ENCODE data around the gene ANGPT4.

ANGPT4 gene

DNA sequence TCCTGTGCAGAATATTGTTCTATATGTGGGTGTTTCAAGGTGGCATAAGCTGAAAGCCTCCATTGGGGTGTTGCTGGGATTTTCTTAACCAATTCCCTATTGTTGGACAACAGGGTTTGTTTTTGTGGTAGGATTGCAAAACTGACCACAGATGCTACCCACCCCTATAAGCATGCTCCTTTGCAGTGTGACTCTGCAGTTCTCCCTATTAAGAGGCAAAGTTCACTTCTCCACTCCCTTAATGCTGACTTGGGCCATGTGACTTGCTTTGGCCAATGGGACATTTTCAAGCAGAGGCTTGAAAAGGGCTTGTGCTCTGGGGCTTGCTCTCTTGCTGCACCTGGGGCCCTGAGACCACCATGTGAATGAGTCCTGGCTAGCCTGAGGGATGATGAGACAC, 8.5 kb upstream of the ANGPT4 start:
- Mint-ChIP-seq H3K9me3 (peaks cover 5% of the 10 kb centered on the region), H3K36me3 (ENCODE audit: low read depth) (no peaks in the 10 kb centered on the region), H3K27ac (no peak overlapping the region), H3K4me1 (ENCODE audit: low read depth) (peaks cover 33% of the 10 kb centered on the region), H3K27me3 (peaks cover 2% of the 10 kb centered on the region), H3K4me3 (no peak overlapping the region)
- intact Hi-C loops (cut with micrococcal nuclease), result no loop called here

DNA sequence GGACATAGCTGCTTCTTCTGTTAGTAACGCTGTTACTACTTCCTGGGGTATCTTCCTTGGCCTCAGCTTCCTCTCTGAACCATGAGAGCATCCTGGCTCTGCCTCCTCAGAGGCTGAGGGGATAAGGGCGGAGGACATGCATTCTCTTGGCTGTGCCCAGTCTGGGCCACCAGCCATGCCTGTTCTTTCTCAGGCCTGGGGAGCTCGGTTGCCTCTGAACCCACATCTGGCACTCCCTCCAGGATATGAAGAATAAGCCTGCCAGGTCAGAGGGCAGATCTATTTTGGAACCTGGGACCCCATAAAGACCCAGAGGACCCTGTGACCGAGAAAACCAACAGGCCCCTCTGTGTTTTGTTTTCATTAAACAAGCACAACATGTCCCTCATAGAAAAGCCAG, 6.6 kb upstream of the ANGPT4 start:
- Mint-ChIP-seq H3K4me1 (ENCODE audit: low read depth) (peaks cover 48% of the 10 kb centered on the region), H3K36me3 (ENCODE audit: low read depth) (no peaks in the 10 kb centered on the region), H3K9me3 (peaks cover 4% of the 10 kb centered on the region), H3K27me3 (peaks cover 2% of the 10 kb centered on the region), H3K27ac (no peak overlapping the region), H3K4me3 (no peak overlapping the region)
- intact Hi-C loops (cut with micrococcal nuclease), result no loop called here

DNA sequence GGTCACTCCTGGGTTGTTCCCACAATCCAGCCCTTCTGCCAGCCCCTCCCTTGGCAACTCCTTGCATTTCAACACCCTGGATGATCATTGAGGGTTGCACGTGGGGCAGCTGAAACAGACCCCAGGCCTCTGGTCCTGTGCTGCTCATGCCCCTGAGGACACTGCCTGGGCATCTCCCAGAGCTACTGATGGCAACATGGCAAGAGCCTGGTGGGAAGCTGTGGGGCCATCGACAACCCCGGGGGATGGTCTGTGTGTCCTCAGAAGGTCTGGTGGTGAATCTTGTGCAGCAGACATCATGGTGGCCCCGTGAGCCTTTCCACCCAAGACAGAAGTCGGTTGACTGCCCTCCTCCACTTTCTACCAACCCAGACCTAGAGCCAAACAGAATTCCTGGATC, 4.9 kb upstream of the ANGPT4 start:
- H3K27me3 Mint-ChIP-seq, result peaks cover 8% of the 10 kb centered on the region
- no peak overlapping the region for H3K4me3 Mint-ChIP-seq
- no peaks in the 10 kb centered on the region for H3K9me3 Mint-ChIP-seq
- H3K27ac Mint-ChIP-seq, result no peak overlapping the region
- no peaks in the 10 kb centered on the region for H3K36me3 Mint-ChIP-seq (ENCODE audit: low read depth)
- H3K4me1 Mint-ChIP-seq (ENCODE audit: low read depth), result peaks cover 54% of the 10 kb centered on the region
- intact Hi-C loops (cut with micrococcal nuclease), result no loop called here

DNA sequence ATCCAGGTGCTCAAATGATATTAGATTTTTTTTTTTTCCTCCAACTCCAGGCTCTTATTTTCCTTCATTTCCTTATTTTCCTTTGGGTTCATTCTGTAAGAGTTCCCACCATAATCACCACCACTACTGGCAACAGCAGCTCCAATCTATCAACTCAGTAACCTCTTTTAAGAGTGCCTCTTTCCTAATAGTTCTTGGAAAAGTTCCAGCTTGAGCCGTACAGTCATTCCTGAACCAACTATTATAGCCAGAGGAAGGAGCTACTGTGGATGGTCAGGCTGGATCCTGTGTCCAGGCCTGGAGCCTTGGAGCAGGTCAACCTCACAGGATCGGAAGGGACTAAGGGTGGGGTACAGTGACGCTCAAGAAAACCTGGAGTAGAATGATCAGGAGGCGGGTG, 4.2 kb upstream of the ANGPT4 start:
- Mint-ChIP-seq H3K36me3 (ENCODE audit: low read depth) (no peaks in the 10 kb centered on the region), H3K27me3 (peaks cover 14% of the 10 kb centered on the region), H3K4me3 (no peak overlapping the region), H3K9me3 (no peaks in the 10 kb centered on the region), H3K27ac (no peak overlapping the region), H3K4me1 (ENCODE audit: low read depth) (peaks cover 59% of the 10 kb centered on the region)
- intact Hi-C loops (cut with micrococcal nuclease), result no loop called here

DNA sequence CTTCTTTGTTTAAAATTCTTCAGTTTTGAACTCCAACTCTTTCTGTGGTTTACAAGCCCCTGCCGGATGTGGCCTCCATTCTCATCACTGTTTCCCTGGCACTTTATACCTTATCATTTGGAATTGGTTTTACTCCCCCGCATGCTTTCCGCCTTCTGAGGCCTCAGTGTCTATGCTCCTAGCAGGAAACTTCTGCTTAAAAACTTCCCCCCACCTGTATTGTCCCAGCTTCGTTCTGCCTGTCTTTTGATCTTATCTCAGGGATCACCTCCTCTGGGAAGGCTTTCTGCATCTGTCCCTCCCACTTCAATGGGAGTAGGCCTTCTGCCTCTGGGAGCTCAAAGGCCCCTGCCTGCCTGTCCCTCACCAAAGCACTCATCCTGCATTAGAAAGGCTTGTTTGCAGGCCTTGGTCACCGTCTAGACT, 3.4 kb upstream of the ANGPT4 start:
- Mint-ChIP-seq H3K4me1 (ENCODE audit: low read depth) (peaks cover 59% of the 10 kb centered on the region), H3K27ac (no peak overlapping the region), H3K27me3 (peaks cover 19% of the 10 kb centered on the region), H3K36me3 (ENCODE audit: low read depth) (no peaks in the 10 kb centered on the region), H3K9me3 (no peaks in the 10 kb centered on the region), H3K4me3 (no peak overlapping the region)
- intact Hi-C loops (cut with micrococcal nuclease), result no loop called here

DNA sequence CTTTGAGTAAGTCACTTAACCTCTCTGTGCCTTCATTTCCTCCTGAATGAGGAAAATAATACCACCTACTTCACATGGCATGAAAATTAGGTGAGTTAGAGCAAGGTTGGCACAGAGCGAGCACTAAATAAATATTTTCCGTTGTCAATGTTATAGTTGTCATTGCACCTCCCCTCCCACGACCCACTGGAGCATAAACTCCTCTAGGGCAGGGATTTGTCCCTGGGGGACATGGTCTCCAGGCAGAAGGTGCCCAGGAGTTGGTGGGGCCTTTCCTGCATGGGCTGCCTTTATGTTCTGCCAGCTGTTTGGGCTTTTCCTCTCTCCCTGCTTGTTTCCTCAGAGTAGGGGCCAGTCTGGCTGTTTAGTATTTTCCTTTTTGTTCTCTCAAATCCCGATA, 1.3 kb upstream of the ANGPT4 start:
- Mint-ChIP-seq H3K36me3 (ENCODE audit: low read depth) (no peaks in the 10 kb centered on the region), H3K27me3 (peaks cover 37% of the 10 kb centered on the region), H3K9me3 (no peaks in the 10 kb centered on the region), H3K4me1 (ENCODE audit: low read depth) (peaks cover 58% of the 10 kb centered on the region), H3K27ac (no peak overlapping the region), H3K4me3 (no peak overlapping the region)
- intact Hi-C loops (cut with micrococcal nuclease), result no loop called here

DNA sequence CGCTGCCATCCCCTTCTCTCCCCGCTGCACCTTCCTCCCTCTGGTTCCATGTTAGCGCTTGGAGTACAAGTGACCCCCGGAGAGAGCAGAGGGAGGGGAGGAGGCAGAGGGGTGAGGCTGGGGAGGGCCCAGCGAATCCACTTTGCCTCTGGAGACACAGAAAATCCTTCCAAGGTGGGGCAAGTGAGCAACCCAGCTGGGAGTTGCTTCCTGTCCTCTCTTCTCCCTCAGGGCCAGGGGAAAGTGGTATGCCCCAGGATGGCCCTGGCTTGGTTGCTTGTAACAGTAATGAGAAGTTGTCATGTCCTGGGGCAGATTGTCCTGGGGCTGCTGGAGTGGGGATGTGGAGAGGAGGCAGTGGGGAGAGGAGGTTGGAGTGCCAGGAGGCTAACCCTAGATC, 691 bp upstream of the ANGPT4 start:
- H3K9me3 Mint-ChIP-seq, result no peaks in the 10 kb centered on the region
- H3K36me3 Mint-ChIP-seq (ENCODE audit: low read depth), result no peaks in the 10 kb centered on the region
- intact Hi-C loops (cut with micrococcal nuclease), result no loop called here
- H3K27me3 Mint-ChIP-seq, result peaks cover 38% of the 10 kb centered on the region
- no peak overlapping the region for H3K27ac Mint-ChIP-seq
- H3K4me3 Mint-ChIP-seq, result no peak overlapping the region
- peaks cover 56% of the 10 kb centered on the region for H3K4me1 Mint-ChIP-seq (ENCODE audit: low read depth)

DNA sequence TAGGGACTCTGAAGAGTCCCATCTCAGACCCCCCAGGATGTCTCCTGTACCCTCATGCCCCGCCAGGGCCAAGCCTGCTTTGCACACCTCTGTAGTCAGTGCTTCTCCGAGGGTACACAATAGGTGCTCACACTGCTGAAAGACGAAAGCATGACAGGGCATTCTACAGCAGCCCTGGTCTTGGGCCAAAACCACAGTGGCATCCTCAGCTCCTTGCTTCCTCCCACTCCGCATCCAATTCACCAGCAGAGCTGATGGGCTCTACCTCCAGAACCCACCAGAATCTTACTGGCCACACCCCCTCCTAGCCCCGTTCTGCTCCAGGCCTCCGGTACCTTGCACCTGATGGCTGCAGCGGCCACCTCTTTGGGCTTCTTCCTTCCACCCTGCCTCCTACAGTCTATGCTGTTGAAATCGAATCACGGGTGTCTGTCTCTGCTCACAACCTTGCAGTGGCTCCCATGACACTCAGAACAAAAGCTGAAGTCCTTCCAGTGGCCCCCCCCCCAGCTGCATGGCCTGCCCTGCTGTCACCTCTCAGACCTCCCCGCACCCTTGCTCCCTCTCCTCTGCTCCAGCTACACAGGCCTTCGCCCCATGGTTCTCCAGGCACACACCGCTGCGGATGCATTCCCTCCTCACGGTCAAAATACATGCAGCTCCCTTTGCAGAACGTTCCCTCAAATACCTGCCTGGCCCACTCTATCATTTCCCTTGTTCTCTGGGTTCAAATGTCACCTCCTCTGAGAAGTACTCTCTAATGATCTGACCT, 1.2 kb downstream of the ANGPT4 start:
- intact Hi-C loops (cut with micrococcal nuclease), result no loop called here

DNA sequence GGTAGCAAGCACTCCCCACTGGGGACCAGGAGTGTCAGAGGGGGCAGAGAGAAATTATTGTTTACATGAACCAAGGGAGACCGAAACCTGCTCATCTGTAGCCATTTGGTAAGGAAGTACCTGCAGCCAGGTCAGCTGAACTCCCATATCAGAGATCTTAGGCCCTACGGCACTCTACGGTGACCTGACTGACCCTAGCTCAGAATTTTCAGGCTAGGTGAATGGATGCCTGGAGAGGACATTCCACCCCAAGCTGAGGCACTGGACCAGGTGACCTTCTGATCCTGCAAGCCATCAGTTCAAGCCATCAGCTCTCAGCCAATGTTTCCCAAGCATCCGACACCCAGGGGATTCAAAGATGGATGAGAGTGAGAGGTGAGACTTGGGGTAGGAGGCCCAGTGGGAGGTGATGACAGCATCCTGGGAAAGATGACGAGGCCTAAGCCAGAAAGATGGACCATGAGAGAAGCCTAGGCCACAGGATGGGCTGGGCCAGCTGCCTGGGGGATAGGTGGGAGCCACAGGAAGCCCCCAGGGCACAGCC, 2.8 kb downstream of the ANGPT4 start:
- Mint-ChIP-seq H3K27me3 (peaks cover 44% of the 10 kb centered on the region), H3K4me3 (no peak overlapping the region), H3K4me1 (ENCODE audit: low read depth) (peaks cover 44% of the 10 kb centered on the region), H3K27ac (no peak overlapping the region), H3K36me3 (ENCODE audit: low read depth) (no peaks in the 10 kb centered on the region), H3K9me3 (no peaks in the 10 kb centered on the region)
- intact Hi-C loops (cut with micrococcal nuclease), result no loop called here

More for the DNA sequence above, 1.2 kb downstream of the ANGPT4 start:
- peaks cover 56% of the 10 kb centered on the region for H3K4me1 Mint-ChIP-seq (ENCODE audit: low read depth)
- H3K27ac Mint-ChIP-seq, result no peak overlapping the region
- H3K27me3 Mint-ChIP-seq, result peaks cover 44% of the 10 kb centered on the region
- H3K9me3 Mint-ChIP-seq, result no peaks in the 10 kb centered on the region
- H3K36me3 Mint-ChIP-seq (ENCODE audit: low read depth), result no peaks in the 10 kb centered on the region
- no peak overlapping the region for H3K4me3 Mint-ChIP-seq

DNA sequence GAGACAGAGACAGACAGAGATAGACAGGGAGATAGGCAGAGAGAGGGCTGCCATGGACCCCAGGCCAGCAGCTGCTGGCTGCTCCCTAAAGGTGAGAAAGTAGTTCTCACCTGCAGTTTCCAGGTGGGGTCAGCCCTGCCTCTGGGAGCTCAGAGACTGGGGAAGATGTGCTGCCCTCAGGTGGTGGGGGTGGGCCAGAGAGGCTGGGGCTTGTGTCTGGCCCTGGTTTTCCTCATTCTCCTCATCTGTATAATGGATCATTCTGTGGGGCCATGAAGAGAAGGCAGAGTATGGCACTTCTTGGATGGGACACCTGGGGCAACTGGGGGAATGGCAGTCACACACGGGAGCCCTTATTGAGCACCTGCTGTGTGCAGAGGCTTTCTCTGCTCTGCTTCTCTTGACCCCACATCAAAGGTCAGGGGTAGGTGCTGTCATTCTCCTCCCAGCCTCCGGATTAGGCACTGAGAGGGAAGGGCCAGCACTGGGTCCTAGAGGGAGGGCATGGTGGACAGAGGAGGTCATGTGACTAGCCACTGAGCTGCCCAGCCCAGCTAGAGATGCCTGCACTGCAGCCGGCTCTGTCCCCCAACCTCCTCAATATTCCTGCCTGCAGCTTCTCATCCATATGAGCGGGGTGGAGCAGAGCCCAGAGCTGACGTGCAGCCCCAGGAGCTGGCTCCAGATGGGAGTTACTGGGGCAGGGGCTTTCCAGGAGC, 4.1 kb downstream of the ANGPT4 start:
- H3K27me3 Mint-ChIP-seq, result peaks cover 44% of the 10 kb centered on the region
- no peaks in the 10 kb centered on the region for H3K36me3 Mint-ChIP-seq (ENCODE audit: low read depth)
- intact Hi-C loops (cut with micrococcal nuclease), result no loop called here
- H3K27ac Mint-ChIP-seq, result peak overlapping the region; percentile 12
- no peaks in the 10 kb centered on the region for H3K9me3 Mint-ChIP-seq
- H3K4me1 Mint-ChIP-seq (ENCODE audit: low read depth), result peaks cover 42% of the 10 kb centered on the region
- H3K4me3 Mint-ChIP-seq, result no peak overlapping the region

DNA sequence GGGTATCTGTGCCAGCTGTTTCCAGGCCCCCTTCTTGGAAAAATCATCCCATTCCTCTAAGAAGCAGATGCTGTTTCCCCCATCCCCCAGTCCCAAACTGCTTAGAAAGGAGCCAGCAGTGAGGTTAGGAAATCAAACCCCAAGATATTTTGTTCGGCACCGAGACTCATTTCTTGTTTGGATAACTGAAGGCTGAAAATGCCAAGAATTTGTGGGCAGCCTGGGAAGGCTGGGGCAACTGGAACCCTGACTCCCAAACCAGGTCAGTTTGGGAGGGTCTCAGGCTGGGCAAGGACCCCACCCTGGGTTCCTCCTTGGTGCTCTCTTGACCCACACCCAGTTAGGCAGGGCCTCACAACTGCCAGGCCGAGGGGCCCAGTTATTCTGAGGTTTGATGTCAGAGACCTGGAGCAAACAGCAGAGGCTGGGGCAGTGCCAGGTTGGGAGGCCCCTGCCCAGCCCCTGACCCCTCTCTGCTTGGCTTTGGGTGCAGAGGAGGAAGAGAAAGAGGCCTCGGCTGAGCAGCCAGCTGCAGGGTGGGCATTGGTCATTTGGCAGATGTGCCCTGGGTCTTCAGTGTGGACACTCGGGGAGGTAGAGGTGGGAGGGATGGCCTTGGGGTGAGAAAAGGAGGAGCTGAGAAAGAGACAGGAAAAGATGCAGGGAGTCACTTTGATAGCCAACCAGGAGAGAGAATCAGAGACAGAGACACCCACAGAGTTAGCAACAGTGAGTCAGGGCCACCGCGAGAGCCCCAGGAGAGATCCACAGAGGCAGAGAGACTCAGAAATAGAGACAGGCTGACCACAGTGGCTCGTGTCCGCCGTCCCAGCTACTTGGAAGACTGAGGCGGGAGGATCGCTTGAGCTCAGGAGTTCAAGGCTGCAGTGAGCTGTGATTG, 5.0 kb downstream of the ANGPT4 start:
- H3K4me3 Mint-ChIP-seq, result no peak overlapping the region
- peaks cover 38% of the 10 kb centered on the region for H3K27me3 Mint-ChIP-seq
- H3K27ac Mint-ChIP-seq, result peak overlapping the region; percentile 12
- no peaks in the 10 kb centered on the region for H3K9me3 Mint-ChIP-seq
- H3K4me1 Mint-ChIP-seq (ENCODE audit: low read depth), result peaks cover 45% of the 10 kb centered on the region
- no peaks in the 10 kb centered on the region for H3K36me3 Mint-ChIP-seq (ENCODE audit: low read depth)
- intact Hi-C loops (cut with micrococcal nuclease), result no loop called here

DNA sequence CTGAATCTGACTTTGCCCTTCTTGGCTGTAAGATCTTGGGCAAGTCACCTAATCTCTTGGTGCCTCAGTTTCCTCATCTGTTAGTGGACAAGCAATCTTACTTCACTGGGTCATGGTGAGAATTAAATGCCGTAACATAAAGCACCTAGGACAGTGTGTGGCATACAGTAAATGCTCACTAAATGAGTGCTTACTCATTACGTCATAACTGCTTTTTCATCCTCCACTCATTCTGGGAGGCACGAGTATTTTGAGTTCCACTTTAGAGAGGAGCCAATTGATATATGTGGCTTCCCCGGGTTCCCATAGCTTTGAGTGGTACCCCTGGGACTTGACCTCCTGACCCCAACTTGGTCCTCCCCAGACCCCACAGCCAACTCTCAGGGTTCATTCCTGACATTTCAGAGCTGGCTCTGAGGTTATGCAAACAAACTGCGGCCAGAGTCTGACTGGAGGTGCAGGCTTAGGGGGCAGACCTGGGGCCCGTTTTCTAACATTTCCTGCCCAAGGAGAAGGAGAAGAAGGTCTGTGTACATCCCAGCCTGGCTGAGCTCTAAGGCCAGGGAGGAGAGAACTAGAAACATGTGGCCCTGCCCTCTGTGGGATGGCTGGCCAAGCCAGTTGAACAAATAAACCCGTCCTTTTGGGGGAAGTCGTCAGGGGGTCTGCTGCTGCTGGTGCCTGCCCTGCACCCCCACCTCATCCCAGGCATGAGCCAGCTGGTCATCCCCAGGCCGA, 5.8 kb downstream of the ANGPT4 start:
- no peak overlapping the region for H3K4me3 Mint-ChIP-seq
- intact Hi-C loops (cut with micrococcal nuclease), result no loop called here
- no peaks in the 10 kb centered on the region for H3K9me3 Mint-ChIP-seq
- H3K27me3 Mint-ChIP-seq, result peaks cover 31% of the 10 kb centered on the region
- H3K36me3 Mint-ChIP-seq (ENCODE audit: low read depth), result no peaks in the 10 kb centered on the region
- no peak overlapping the region for H3K27ac Mint-ChIP-seq
- H3K4me1 Mint-ChIP-seq (ENCODE audit: low read depth), result peaks cover 45% of the 10 kb centered on the region

DNA sequence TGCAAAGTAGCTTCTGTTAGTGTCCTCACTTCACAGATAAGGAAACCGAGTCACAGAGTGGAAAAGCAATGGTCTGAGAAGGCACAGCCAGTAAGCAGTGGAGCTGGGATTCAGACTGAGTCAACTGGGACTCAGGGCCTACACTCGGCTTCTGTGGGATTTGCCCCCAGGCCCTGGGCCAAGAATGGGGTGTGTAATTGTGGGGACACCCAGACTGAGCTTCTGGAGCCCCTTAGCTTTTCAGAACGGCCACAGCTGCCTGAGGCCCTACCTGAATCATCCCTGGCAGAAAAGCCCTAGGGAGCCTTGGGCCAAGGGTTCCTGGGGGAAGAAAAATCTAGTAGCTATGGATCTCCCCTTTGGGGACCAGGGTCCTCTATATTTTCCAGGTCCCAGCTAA, 6.5 kb downstream of the ANGPT4 start:
- Mint-ChIP-seq H3K36me3 (ENCODE audit: low read depth) (no peaks in the 10 kb centered on the region), H3K9me3 (no peaks in the 10 kb centered on the region), H3K4me1 (ENCODE audit: low read depth) (peaks cover 45% of the 10 kb centered on the region), H3K27me3 (peaks cover 27% of the 10 kb centered on the region), H3K27ac (no peak overlapping the region), H3K4me3 (no peak overlapping the region)
- intact Hi-C loops (cut with micrococcal nuclease), result no loop called here

Data from dendritic cell treated with granulocyte-macrophage colony-stimulating factor and Interleukin-4, amounts not matched to agents 40 ng/mL and 50 ng/mL, for 4 days (primary cell).